ENCODE data around the gene ST8SIA4.

DNA sequence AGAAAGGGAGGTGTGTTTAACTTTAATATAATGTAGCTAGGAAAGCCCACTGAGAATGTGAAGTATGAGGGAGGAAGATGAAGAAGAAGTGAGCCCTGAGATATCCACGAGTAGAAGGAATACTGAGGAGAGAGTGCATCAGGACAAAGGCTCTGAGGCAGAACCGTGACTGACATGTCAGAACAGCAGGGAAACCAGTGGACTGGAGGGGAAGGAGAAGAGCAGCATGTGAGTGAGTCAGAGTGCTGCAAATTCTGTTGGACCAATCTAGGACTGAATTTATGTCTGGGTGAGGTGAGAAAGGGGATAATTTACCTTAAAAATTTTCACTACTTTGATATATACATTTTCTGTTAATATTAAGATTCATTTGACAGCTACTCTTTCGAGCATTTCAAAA is 110.3 kb downstream of the ST8SIA4 start:
- no peak for TF ChIP-seq EZH2 (IDR thresholded peaks at IDR 0.05; ENCODE audit: borderline replicate concordance)
- TF ChIP-seq, protein P1, sequence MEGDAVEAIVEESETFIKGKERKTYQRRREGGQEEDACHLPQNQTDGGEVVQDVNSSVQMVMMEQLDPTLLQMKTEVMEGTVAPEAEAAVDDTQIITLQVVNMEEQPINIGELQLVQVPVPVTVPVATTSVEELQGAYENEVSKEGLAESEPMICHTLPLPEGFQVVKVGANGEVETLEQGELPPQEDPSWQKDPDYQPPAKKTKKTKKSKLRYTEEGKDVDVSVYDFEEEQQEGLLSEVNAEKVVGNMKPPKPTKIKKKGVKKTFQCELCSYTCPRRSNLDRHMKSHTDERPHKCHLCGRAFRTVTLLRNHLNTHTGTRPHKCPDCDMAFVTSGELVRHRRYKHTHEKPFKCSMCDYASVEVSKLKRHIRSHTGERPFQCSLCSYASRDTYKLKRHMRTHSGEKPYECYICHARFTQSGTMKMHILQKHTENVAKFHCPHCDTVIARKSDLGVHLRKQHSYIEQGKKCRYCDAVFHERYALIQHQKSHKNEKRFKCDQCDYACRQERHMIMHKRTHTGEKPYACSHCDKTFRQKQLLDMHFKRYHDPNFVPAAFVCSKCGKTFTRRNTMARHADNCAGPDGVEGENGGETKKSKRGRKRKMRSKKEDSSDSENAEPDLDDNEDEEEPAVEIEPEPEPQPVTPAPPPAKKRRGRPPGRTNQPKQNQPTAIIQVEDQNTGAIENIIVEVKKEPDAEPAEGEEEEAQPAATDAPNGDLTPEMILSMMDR (IDR thresholded peaks at IDR 0.05; ENCODE audit: poor library complexity): no peak
- TF ChIP-seq EZH2phosphoT487 (IDR thresholded peaks at IDR 0.05; ENCODE audit: low read depth, severe bottlenecking, unreplicated experiment): no peak

All from hepatocyte (in vitro differentiated cells).